ENCODE data around the gene FCF1. TPM values are rescaled to one million over a fixed set of nuclear protein-coding genes. Genes with fewer than 3 reads are reported as not detected.

The FCF1 gene
- total RNA-seq, 1 experiment from 2014 or later = 39.7 TPM

DNA sequence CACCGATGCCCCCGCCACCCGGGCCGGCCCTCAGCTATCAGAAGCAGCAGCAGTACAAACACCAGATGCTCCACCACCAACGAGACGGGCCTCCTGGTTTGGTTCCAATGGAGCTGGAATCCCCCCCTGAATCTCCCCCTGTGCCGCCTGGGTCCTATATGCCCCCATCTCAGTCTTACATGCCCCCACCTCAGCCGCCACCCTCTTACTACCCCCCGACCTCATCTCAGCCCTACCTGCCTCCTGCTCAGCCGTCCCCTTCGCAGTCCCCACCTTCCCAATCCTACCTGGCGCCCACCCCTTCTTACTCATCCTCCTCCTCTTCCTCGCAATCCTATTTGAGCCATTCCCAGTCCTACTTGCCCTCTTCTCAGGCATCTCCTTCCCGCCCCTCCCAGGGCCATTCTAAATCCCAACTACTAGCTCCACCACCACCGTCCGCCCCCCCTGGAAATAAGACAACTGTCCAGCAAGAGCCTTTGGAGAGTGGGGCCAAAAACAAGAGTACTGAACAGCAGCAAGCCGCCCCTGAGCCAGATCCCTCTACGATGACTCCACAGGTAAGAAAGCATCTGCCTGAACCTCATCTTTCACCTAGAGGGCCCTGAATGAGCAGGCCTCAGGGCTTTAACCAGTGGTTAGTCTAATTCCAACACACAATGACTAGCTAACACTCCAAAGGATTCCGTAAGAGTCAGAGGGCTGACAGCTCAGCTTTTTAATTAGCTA is 51.0 kb downstream of the FCF1 start:
- DNase-seq (ENCODE audit: low spot score) = no peak

DNA sequence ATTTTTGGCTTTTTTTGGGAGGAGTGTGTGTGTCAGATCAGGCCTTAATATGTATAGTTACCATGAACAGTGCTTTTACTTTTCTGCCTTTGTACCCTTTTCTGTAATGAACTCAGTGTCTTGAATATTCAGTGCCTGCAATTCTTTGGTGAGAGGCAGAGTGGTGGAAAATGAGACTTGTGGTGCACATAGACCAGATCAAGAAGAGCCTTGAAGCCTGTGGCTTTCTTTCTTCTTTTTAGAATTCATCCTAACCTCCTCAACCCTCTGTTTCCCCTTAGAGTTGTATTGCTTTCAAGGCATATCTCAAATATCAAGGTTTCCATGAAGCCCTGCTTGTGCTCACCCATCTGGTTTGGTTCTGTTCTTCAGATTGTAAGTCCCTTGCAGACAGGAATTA is 52.8 kb downstream of the FCF1 start:
- no peak for DNase-seq (ENCODE audit: low spot score)

DNA sequence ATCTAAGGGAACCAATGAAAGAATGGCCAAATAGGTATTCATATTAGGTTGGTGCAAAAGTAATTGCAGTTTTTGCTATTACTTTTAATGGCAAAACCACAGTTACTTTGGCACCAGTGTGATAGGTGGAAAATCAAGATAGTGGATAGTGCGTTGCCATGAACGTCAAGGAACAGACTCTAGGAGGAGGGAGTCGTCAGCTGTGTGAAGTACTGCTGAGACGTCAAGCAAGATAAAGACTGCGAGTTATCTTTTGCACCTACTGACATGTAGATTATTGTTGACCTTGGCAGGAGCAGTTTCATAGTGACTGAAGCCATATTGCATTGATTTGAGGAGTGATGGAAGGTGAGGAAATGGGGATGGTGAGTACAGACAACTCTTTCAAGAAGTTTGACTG is 58.5 kb downstream of the FCF1 start:
- DNase-seq (ENCODE audit: low spot score) = no peak

DNA sequence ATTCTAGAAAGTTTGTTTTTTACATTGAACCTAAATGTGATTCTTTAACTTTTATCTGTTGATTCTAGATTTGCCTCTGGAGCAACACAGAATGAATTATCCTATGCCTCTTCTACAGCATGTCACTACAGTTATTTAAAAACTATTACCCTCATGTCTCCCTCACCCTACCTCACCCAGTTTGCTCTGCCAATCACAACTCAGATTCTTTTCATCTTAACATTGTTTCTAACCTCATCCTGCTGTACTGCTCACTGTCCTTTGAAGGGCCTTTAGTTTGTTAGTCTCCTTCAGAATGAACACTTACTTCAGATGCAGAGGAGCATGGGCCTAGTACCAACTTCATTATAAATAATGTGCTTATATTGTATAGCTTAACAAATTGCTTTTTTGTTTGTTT is 71.7 kb downstream of the FCF1 start:
- no peak for DNase-seq (ENCODE audit: low spot score)

DNA sequence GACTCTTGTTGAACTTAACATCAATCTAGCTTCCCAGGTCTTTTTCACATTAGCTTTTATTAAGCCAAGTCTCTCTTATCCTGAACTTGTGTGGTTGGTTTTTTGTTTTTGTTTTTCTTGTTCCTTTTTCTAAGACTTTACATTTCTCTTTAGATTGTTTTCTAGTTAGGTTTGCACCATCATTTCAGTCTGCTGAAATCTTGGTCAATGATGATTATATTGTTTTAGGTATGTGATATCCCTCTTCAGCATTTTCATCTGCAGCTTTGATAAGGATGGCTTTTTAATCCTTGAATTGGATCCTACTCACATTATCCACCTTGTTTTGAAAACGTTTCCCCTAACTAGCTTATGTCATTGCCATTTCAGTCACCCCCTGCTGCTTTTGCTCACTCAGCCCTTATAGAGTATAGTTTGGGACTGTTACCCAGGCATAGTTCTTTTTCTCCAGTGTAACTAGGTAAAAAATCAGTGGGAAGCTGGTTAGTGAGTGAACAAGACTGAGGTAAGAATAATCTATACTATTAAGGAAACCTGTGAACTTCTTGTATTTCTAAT is 72.2 kb downstream of the FCF1 start:
- DNase-seq (ENCODE audit: low spot score) = no peak

DNA sequence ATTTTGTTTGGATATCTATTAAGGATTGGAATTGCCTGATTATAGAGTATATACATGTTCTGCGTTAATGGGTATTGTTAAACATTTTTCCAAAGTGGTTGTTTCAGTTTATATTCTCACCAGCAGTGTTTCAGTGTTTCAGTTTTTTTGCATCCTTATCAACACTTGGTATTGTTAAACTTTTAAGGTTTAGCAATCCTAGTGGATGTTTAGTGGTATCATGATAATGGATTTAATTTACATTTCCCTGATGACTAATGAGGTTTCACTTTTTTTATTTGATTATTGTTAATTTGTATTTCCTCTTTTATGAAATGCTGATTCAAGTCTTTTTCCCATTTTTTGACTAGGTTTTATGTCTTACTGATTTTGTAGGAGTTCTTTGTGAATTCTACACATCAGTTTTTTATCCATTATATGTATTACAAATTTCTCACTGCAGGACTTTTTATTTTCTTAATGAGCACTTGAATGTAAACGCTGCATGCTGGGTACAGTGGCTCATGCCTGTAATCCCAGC is 73.9 kb downstream of the FCF1 start:
- no peak for DNase-seq (ENCODE audit: low spot score)

Other genes with a start within 250 kb of the FCF1 start
- gene NPC2, start 219.8 kb upstream of the FCF1 start, total RNA-seq (2014; rRNA removed; shearing (Covaris generic)) = 385 and 592 TPM in 2 replicates
- 24.1 and 32.3 TPM in 2 replicates for gene ISCA2, start 219.4 kb upstream of the FCF1 start, total RNA-seq (2014; rRNA removed; shearing (Covaris generic))
- gene LTBP2, start 100.9 kb upstream of the FCF1 start, total RNA-seq (2014; rRNA removed; shearing (Covaris generic)) = 1.5 and 1.6 TPM in 2 replicates
- gene AREL1, start 64 bp upstream of the FCF1 start, total RNA-seq (2014; rRNA removed; shearing (Covaris generic)) = 25.8 and 28.1 TPM in 2 replicates
- 9.6 and 15.6 TPM in 2 replicates for gene YLPM1, start 50.2 kb downstream of the FCF1 start, total RNA-seq (2014; rRNA removed; shearing (Covaris generic))
- not detected in 2 replicates for gene PROX2, start 163.0 kb downstream of the FCF1 start, total RNA-seq (2014; rRNA removed; shearing (Covaris generic))
- 26.1 and 29.9 TPM in 2 replicates for gene DLST, start 168.8 kb downstream of the FCF1 start, total RNA-seq (2014; rRNA removed; shearing (Covaris generic))
- gene RPS6KL1, start 210.1 kb downstream of the FCF1 start, total RNA-seq (2014; rRNA removed; shearing (Covaris generic)) = not detected in 2 replicates
- 2.6 and 3.1 TPM in 2 replicates for gene PGF, start 242.5 kb downstream of the FCF1 start, total RNA-seq (2014; rRNA removed; shearing (Covaris generic))